ENCODE data around the gene GLTP. TPM values are rescaled to one million over a fixed set of nuclear protein-coding genes. Genes with fewer than 3 reads are reported as not detected.

The GLTP gene
- total and polyA plus RNA-seq, 12 donors: 24.5 to 73.7 (median 37.5) TPM

- Histone ChIP-seq H3K4me3 (no peak overlapping the region), H3K27ac (no peak overlapping the region), H3K27me3 (no peaks in the 10 kb centered on the region), H3K4me1 (replicated peaks in 1 of 2) (peaks cover 0 to 10% of the 10 kb centered on the region in 2 donors), H3K9me3 (replicated peaks in 1 of 3) (no peaks in the 10 kb centered on the region), H3K36me3 (replicated peaks in 1 of 2) (no peaks in the 10 kb centered on the region)
- TF ChIP-seq POLR2A (IDR thresholded peaks at IDR 0.05) (no peak), CTCF (IDR thresholded peaks at IDR 0.05) (no peak)
- WGBS, 4 donors: 86 to 90% (median 89%) methylated on average over 13 to 16 of the region's 16 CpGs
- DNase-seq: no peak
- intact Hi-C loops (cut with DNase I): no loop called here
Measured at GRCh38 chr12:109820816-109821381, 59.4 kb downstream of the GLTP start.

DNA sequence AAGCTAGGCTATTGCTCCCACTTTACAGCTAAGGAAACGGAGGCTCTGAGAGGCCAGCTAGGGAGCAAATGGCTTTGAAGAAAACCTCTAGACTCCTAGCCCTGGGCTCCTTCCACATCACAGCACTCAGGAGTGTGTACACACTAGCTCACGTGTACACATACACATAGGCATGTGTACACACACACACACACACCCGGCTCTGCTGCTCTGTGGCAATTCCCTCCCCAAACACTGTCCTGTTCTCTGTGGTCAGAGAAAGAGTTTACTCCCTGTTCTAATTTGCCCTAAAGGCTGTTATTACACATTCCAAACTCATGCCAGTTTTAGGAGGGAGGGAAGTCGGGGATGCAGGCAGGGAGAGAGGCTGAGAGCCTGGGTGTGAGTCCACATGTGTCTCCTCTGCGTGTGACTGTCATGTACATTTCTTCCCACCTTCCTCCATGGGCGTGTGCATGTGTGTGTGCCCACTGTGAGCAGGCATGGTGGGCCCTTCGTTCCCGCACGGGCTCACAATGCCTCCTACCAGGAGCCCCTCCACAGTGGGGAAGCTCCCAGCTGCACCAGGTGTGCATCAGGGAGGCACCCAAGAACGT is 61.3 kb downstream of the GLTP start:
- no peak overlapping the region for H3K27ac ChIP-seq
- 57 to 74% (median 71%) methylated on average over 6 to 10 of the region's 10 CpGs for WGBS, 4 donors
- intact Hi-C loops (cut with DNase I): no loop called here

GRCh38 chr12:109818253-109818652 is 62.1 kb downstream of the GLTP start:
- DNase-seq: no peak
- 87 to 91% (median 88%) methylated on average over 8 to 9 of the region's 9 CpGs for WGBS, 4 donors
- no peak overlapping the region for H3K27ac ChIP-seq
- H3K4me1 ChIP-seq (replicated peaks in 1 of 2): peaks cover 0 to 7% of the 10 kb centered on the region in 2 donors
- intact Hi-C loops (cut with DNase I): no loop called here
- no peaks in the 10 kb centered on the region for H3K27me3 ChIP-seq
- H3K4me3 ChIP-seq: no peak overlapping the region
- H3K36me3 ChIP-seq (replicated peaks in 1 of 2): no peaks in the 10 kb centered on the region
- H3K9me3 ChIP-seq (replicated peaks in 1 of 3): no peaks in the 10 kb centered on the region
- TF ChIP-seq CTCF (IDR thresholded peaks at IDR 0.05) (no peak), POLR2A (IDR thresholded peaks at IDR 0.05) (no peak)

More for the DNA sequence above, 61.3 kb downstream of the GLTP start:
- no peaks in the 10 kb centered on the region for H3K36me3 ChIP-seq (replicated peaks in 1 of 2)
- no peak overlapping the region for H3K4me3 ChIP-seq
- no peaks in the 10 kb centered on the region for H3K9me3 ChIP-seq (replicated peaks in 1 of 3)
- H3K4me1 ChIP-seq (replicated peaks in 1 of 2): peaks cover 0 to 10% of the 10 kb centered on the region in 2 donors
- no peak for TF ChIP-seq POLR2A (IDR thresholded peaks at IDR 0.05)
- no peak for TF ChIP-seq CTCF (IDR thresholded peaks at IDR 0.05)
- no peaks in the 10 kb centered on the region for H3K27me3 ChIP-seq
- no peak for DNase-seq

DNA sequence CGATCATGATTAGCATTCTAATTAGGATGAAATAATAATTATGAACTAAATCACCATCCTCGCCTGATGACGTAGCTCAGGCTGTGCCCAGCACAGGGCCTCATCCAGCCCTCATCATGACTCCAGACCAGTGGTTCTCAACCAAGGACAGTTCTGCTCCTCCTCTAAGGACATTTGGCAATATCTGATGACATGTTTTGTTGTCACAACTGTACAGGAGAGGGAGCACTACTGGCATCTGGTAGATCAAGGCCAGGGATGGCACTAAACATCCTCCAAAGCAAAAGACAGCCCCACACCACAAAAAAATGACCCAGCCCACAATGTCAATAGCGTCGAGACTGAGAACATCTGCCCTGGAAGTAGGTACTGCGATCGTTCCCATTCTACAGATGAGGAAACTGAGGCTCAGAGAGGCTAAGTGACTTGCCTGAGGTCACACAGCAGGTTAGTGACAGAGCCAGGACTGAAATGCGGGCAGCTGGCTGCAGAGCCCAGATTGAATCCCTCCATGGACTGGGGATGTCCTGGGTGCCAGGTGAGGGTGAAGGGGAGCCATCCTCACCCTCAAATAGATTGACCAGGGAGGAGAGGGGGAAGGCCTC is 62.6 kb downstream of the GLTP start:
- Histone ChIP-seq H3K4me1 (replicated peaks in 1 of 2) (peaks cover 0 to 2% of the 10 kb centered on the region in 2 donors), H3K27me3 (no peaks in the 10 kb centered on the region), H3K27ac (no peak overlapping the region), H3K36me3 (replicated peaks in 1 of 2) (no peaks in the 10 kb centered on the region), H3K4me3 (no peak overlapping the region), H3K9me3 (replicated peaks in 1 of 3) (no peaks in the 10 kb centered on the region)
- TF ChIP-seq CTCF (IDR thresholded peaks at IDR 0.05): no peak
- no peak for TF ChIP-seq POLR2A (IDR thresholded peaks at IDR 0.05)
- 83 to 92% (median 85%) methylated on average over 8 of the region's 8 CpGs for WGBS, 4 donors
- no peak for DNase-seq
- intact Hi-C loops (cut with DNase I): no loop called here

Measured in adrenal gland (tissue), 12 donors.